A673 (cell line): ENCODE measurements around the gene BATF2.

Experiments used
- CTCF ChIP-seq: fragments of 300-800, 200-600 bp; sonication (generic); conservative IDR thresholded peaks from 2 replicates; pipeline ENCODE4 v1.5.1; 2017; ENCODE audit warnings: low read depth, mild to moderate bottlenecking, antibody characterized with exemption, low read length, moderate library complexity, mixed read lengths
- EZH2 ChIP-seq: fragments of 200-600 bp; sonication (generic); IDR thresholded peaks from 2 replicates; pipeline ENCODE4 v1.6.1; 2017; ENCODE audit warnings: borderline replicate concordance, low read depth, mild to moderate bottlenecking, mixed read lengths, antibody characterized with exemption, low read length; ENCODE audit not compliant: poor library complexity, severe bottlenecking

- TF ChIP-seq CTCF, result no peak
- no peak for TF ChIP-seq EZH2
These were observed 35.4 kb upstream of the BATF2 start for GRCh38 chr11:65032216-65032615.
